Endothelial cell of umbilical vein (primary cell): ENCODE measurements around the gene OR10G6. TPM values are rescaled to one million over a fixed set of nuclear protein-coding genes. Genes with fewer than 3 reads are reported as not detected.
"Not testable (repeated sequence)": the region's sequence is repeated elsewhere in the genome, so short reads cannot be mapped to it uniquely, and the experiment has no call there.

Experiments
- BruUV-seq: library from RNA; stranded (reverse); fragments of 400-500 nt; replicated peaks from 2 replicates; lab custom pipeline; 2021; lab: Mats Ljungman, UMichigan
- CTCF ChIA-PET: fragments of 300-600, 350-600 bp; sonication (Branson Sonifier 250); formaldehyde crosslinking; loops from one replicate; lab custom pipeline; 2021; ENCODE audit warnings: antibody characterized with exemption, inconsistent platforms; lab: Charles Lee
- POLR2A ChIA-PET: fragments of 300-600, 350-600 bp; sonication (Branson Sonifier 250); formaldehyde crosslinking; loops from one replicate; lab custom pipeline; 2021; ENCODE audit warnings: antibody characterized with exemption, inconsistent platforms; lab: Charles Lee
- DNase-seq: peaks from one replicate; pipeline ENCODE4 v3.0.0-alpha.2; 2011; ENCODE audit warnings: low read depth, low spot score
- FAIRE-seq: peaks from 2 replicates; lab custom pipeline; 2011; peaks lifted over from hg19 to GRCh38; lab: Jason Lieb, UNC
- H2AFZ ChIP-seq: 2 replicates; pipeline ENCODE4 v1.6.0; 2012; ENCODE audit warnings: low read depth, low read length, control low read depth, inconsistent platforms
- H3K27ac ChIP-seq: 2 replicates; pipeline ENCODE4 v1.5.1; 2011; ENCODE audit warnings: low read depth, mild to moderate bottlenecking, control low read depth, low read length, moderate library complexity; ENCODE audit not compliant: insufficient read depth
- H3K27me3 ChIP-seq, 2 experiments: 2 replicates each; pipeline versions ENCODE4 v1.6.0 to v1.6.1; 2011; ENCODE audit warnings: low read length in 2 of 2, mixed read lengths in 1 of 2; ENCODE audit not compliant: control insufficient read depth in 2 of 2, insufficient read depth in 2 of 2
- H3K36me3 ChIP-seq, 2 experiments: 2 replicates in 1 of 2; 3 replicates in 1 of 2; pipeline ENCODE4 v1.5.1; 2011; ENCODE audit warnings: low read length in 2 of 2, mild to moderate bottlenecking in 1 of 2, moderate library complexity in 1 of 2; ENCODE audit not compliant: control insufficient read depth in 2 of 2, insufficient read depth in 2 of 2; ENCODE audit errors: extremely low read depth in 1 of 2
- H3K4me1 ChIP-seq: 3 replicates; pipeline ENCODE4 v1.5.1; 2011; ENCODE audit warnings: mild to moderate bottlenecking, low read length; ENCODE audit not compliant: control insufficient read depth, insufficient read depth; ENCODE audit errors: extremely low read depth
- H3K4me2 ChIP-seq: 2 replicates; pipeline ENCODE4 v1.6.1; 2011; ENCODE audit warnings: low read length, control low read depth, mixed read lengths; ENCODE audit not compliant: insufficient read depth
- H3K4me3 ChIP-seq, 3 experiments: fragments of 200-600 bp in 1 of 3; sonication (generic), shearing (Covaris generic) in 1 of 3; replicated peaks in 1 of 3; 2 replicates each; pipeline ENCODE4 v1.5.1; 2011 to 2016; ENCODE audit warnings: control low read depth in 3 of 3, low read length in 3 of 3, mild to moderate bottlenecking in 2 of 3, inconsistent platforms in 1 of 3, low read depth in 1 of 3, moderate library complexity in 1 of 3; ENCODE audit not compliant: insufficient read depth in 1 of 3
- H3K79me2 ChIP-seq: 2 replicates; pipeline ENCODE4 v1.6.0; 2012; ENCODE audit warnings: low read length, inconsistent platforms; ENCODE audit not compliant: control insufficient read depth, insufficient read depth
- H3K9ac ChIP-seq: replicated peaks from 2 replicates; pipeline ENCODE3; 2011; ENCODE audit warnings: low read length, control low read depth; ENCODE audit not compliant: insufficient read depth; ENCODE audit errors: extremely low read depth
- H3K9me1 ChIP-seq: replicated peaks from 3 replicates; pipeline ENCODE4 v1.6.0; 2011; ENCODE audit warnings: mild to moderate bottlenecking, low read length; ENCODE audit not compliant: control insufficient read depth, insufficient read depth; ENCODE audit errors: extremely low read depth
- H3K9me3 ChIP-seq: replicated peaks from 2 replicates; pipeline ENCODE4 v1.5.1; 2012; ENCODE audit warnings: low read length, inconsistent platforms; ENCODE audit not compliant: control insufficient read depth, insufficient read depth
- H4K20me1 ChIP-seq: replicated peaks from 2 replicates; pipeline ENCODE3; 2011; ENCODE audit warnings: mild to moderate bottlenecking, low read length; ENCODE audit not compliant: control insufficient read depth, insufficient read depth; ENCODE audit errors: extremely low read depth
- CTCF ChIP-seq, 2 donors: IDR thresholded peaks; 1 replicate in 1 of 2; 2 replicates in 1 of 2; pipeline ENCODE4 v1.5.1; 2011; ENCODE audit warnings: low read length in 2 of 2, mild to moderate bottlenecking in 2 of 2, moderate library complexity in 2 of 2, control low read depth in 1 of 2, inconsistent platforms in 1 of 2, low read depth in 1 of 2; ENCODE audit not compliant: insufficient read depth in 1 of 2; ENCODE audit errors: extremely low read depth in 1 of 2
- EZH2 ChIP-seq: IDR thresholded peaks from 2 replicates; pipeline ENCODE4 v1.6.1; 2012; ENCODE audit warnings: borderline replicate concordance, low read depth, mild to moderate bottlenecking, moderate library complexity, low read length, inconsistent platforms; ENCODE audit not compliant: severe bottlenecking
- FOS ChIP-seq: IDR thresholded peaks from 2 replicates; pipeline ENCODE4 v1.6.1; 2011; ENCODE audit warnings: mild to moderate bottlenecking, low read length, moderate library complexity, borderline replicate concordance; ENCODE audit not compliant: insufficient read depth
- GATA2 ChIP-seq: IDR thresholded peaks from 2 replicates; pipeline ENCODE4 v1.7.0; 2011; ENCODE audit warnings: low read depth, mild to moderate bottlenecking, moderate library complexity, mixed read lengths, low read length; ENCODE audit not compliant: insufficient read length, insufficient read depth
- JUN ChIP-seq: IDR thresholded peaks from 2 replicates; pipeline ENCODE4 v1.6.1; 2011; ENCODE audit warnings: borderline replicate concordance, low read depth; ENCODE audit not compliant: insufficient read length, insufficient read depth
- MAX ChIP-seq: IDR thresholded peaks from 2 replicates; pipeline ENCODE4 v1.6.1; 2011; ENCODE audit not compliant: insufficient read depth, insufficient read length
- MYC ChIP-seq: IDR thresholded peaks from one replicate; pipeline ENCODE4 v1.6.1; 2011; ENCODE audit warnings: mild to moderate bottlenecking, low read depth, low read length
- POLR2A ChIP-seq: IDR thresholded peaks from 2 replicates; pipeline ENCODE4 v1.6.1; 2012; ENCODE audit warnings: low read depth, mild to moderate bottlenecking, control low read depth, low read length
- POLR2AphosphoS5 ChIP-seq: IDR thresholded peaks from 2 replicates; pipeline ENCODE4 v1.6.1; 2012; ENCODE audit warnings: low read depth, mild to moderate bottlenecking, control low read depth, low read length, moderate library complexity; ENCODE audit not compliant: insufficient read depth
- dilution Hi-C: fragments of 300-500 bp; cut with MboI; formaldehyde crosslinking; loops from one replicate; pipeline ENCODE4 v1.15.0; 2019; ENCODE audit warnings: low sequenced_read_pairs; ENCODE audit not compliant: extremely low pct_ligation_motif_present
- intact Hi-C: fragments of 100-400 bp; cut with micrococcal nuclease; formaldehyde crosslinking; loops from one replicate; pipeline ENCODE4 v1.10.0; 2022
- polyA plus RNA-seq, 4 experiments: library from polyadenylated mRNA; depleted of rRNA in 3 of 4; stranded (reverse) in 3 of 4; unstranded in 1 of 4; fragments of >200 nt; gene quantifications; 2 replicates each; pipeline versions ENCODE4 v1.2.1 to v1.2.3, GENCODE V29; 2011 to 2012; ENCODE audit warnings: missing spikeins in 1 of 4
- total RNA-seq: library from RNA; stranded (reverse); gene quantifications from 2 replicates; pipeline ENCODE4 v1.2.3, GENCODE V29; 2021

Gene OR10G6
- total and polyA plus RNA-seq, 2 donors (not counting 3 experiments of a cell fraction or from before 2014, with no cell fraction given) = not detected

GRCh38 chr11:124026498-124026897, 31.5 kb upstream of the OR10G6 start, which contains the start of gene OR10G8:
OR10G8 (plus strand) TSS chr11:124026798; CDS start chr11:124029623, 2,825 bp downstream.
- no peaks in the 10 kb centered on the region for H3K36me3 ChIP-seq
- intact Hi-C loops = no loop called here
- FAIRE-seq (no peak), DNase-seq (no peak)
- dilution Hi-C loops = no loop called here
- H3K9me3 ChIP-seq = no peaks in the 10 kb centered on the region
- no peak within 1 kb of the TSS for H3K9ac ChIP-seq
- no peak within 1 kb of the TSS for H3K4me2 ChIP-seq
- H3K4me1 ChIP-seq = no peaks in the 10 kb centered on the region
- H3K79me2 ChIP-seq = no peaks in the 10 kb centered on the region
- no peaks in the 10 kb centered on the region for H4K20me1 ChIP-seq
- TF ChIP-seq CTCF (IDR thresholded peaks at IDR 0.05; ENCODE audit: extremely low read depth in 1 of 2, insufficient read depth in 1 of 2, low read depth in 1 of 2, low read length in 2 of 2) (no peak), MAX (no peak), EZH2 (no peak), JUN (no peak), POLR2A (no peak), GATA2 (no peak), POLR2AphosphoS5 (no peak), FOS (no peak), MYC (no peak)
- no peak within 1 kb of the TSS for H3K4me3 ChIP-seq
- CTCF ChIA-PET = no interaction called here
- POLR2A ChIA-PET = no interaction called here
- H2AFZ ChIP-seq = no peak within 1 kb of the TSS
- no peak within 1 kb of the TSS for H3K27ac ChIP-seq
- H3K27me3 ChIP-seq = no peaks in the 10 kb centered on the region
- no TSS peak for BruUV-seq
- H3K9me1 ChIP-seq = no peaks in the 10 kb centered on the region

- BruUV-seq, H3K27ac ChIP-seq, H3K4me3 ChIP-seq, H3K9me3 ChIP-seq, POLR2A ChIA-PET, H3K9ac ChIP-seq, intact Hi-C loops, H3K36me3 ChIP-seq, FAIRE-seq, H2AFZ ChIP-seq, H3K79me2 ChIP-seq, H3K27me3 ChIP-seq, H4K20me1 ChIP-seq, H3K9me1 ChIP-seq, H3K4me2 ChIP-seq, DNase-seq, H3K4me1 ChIP-seq, CTCF ChIA-PET, dilution Hi-C loops: not testable (repeated sequence)
Measured at GRCh38 chr11:124015837-124016236, 20.9 kb upstream of the OR10G6 start.
